GM12878 (cell line): ENCODE data around the gene UAP1L1. TPM values are rescaled to one million over a fixed set of nuclear protein-coding genes. Genes with fewer than 3 reads are reported as not detected.

Experiments used
- BRCA1 ChIP-seq: IDR thresholded peaks from 2 replicates; pipeline ENCODE4 v1.6.1; 2011; ENCODE audit warnings: low read depth, low read length, improper control_type of control experiment
- CREM ChIP-seq: IDR thresholded peaks from 2 replicates; pipeline ENCODE4 v1.6.1; 2014; ENCODE audit warnings: antibody characterized with exemption, low read depth
- PAX5 ChIP-seq: IDR thresholded peaks from 2 replicates; pipeline ENCODE4 v1.6.1; 2011; ENCODE audit warnings: low read depth, low read length, borderline replicate concordance
- polyA plus RNA-seq, 11 experiments: library from polyadenylated mRNA; depleted of rRNA in 4 of 11; unstranded in 6 of 11; stranded (reverse) in 5 of 11; fragments of >200 nt; fragmentation: Nextera tagmentation in 4 of 11; fragmentation: Illumina TruSeq in 1 of 11; extraction: Ambion mirVana in 4 of 11; extraction: Trizol in 1 of 11; gene quantifications; 1 replicate in 1 of 11; 2 replicates in 10 of 11; pipeline versions ENCODE4 v1.2.1 to v1.2.3, GENCODE V29; 2011 to 2016; ENCODE audit warnings: inconsistent platforms in 2 of 11, missing spikeins in 2 of 11, low read depth in 1 of 11
- total RNA-seq, 4 experiments: library from RNA; depleted of rRNA in 3 of 4; stranded (reverse); fragments of >200 nt in 3 of 4; fragmentation: Illumina TruSeq in 1 of 4; extraction: Trizol in 1 of 4; gene quantifications; 2 replicates each; pipeline versions ENCODE4 v1.2.1 to v1.2.3, GENCODE V29; 2013 to 2021
- TF ChIP-seq, protein P1 (sequence below): fragments of 450-650 bp; IDR thresholded peaks from 2 replicates; pipeline ENCODE4 v1.6.1; 2017; ENCODE audit warnings: mild to moderate bottlenecking, moderate library complexity
- TF ChIP-seq, protein P2 (sequence below): fragments of 450-650 bp; IDR thresholded peaks from 2 replicates; pipeline ENCODE4 v1.6.1; 2016; ENCODE audit warnings: mild to moderate bottlenecking

Gene UAP1L1
- total and polyA plus RNA-seq, 10 of the 15 experiments (the other 5 are each of a cell fraction or from before 2014, with no cell fraction given), result 0.29 to 15.7 (median 5.8) TPM

DNA sequence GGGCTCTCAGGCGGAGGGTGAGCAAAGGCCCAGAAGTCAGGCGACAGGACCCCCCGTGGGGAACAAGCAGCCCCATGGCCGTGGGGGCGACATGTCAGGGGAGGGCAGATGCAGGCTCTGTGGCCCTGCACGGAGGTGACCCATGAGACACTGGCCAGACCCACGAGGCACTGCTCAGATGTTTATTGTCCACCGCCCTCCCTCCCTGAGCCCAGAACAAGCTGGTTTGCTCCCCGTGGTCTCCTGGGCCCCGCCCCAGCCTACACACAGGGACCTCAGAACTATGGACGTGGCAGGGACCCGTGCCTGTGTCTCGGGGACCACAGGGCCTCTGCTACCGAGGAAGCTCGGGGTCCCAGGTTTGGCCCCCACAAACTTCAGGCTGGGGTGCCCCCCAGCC is 47.3 kb upstream of the UAP1L1 start (continued):
- TF ChIP-seq, protein P1, sequence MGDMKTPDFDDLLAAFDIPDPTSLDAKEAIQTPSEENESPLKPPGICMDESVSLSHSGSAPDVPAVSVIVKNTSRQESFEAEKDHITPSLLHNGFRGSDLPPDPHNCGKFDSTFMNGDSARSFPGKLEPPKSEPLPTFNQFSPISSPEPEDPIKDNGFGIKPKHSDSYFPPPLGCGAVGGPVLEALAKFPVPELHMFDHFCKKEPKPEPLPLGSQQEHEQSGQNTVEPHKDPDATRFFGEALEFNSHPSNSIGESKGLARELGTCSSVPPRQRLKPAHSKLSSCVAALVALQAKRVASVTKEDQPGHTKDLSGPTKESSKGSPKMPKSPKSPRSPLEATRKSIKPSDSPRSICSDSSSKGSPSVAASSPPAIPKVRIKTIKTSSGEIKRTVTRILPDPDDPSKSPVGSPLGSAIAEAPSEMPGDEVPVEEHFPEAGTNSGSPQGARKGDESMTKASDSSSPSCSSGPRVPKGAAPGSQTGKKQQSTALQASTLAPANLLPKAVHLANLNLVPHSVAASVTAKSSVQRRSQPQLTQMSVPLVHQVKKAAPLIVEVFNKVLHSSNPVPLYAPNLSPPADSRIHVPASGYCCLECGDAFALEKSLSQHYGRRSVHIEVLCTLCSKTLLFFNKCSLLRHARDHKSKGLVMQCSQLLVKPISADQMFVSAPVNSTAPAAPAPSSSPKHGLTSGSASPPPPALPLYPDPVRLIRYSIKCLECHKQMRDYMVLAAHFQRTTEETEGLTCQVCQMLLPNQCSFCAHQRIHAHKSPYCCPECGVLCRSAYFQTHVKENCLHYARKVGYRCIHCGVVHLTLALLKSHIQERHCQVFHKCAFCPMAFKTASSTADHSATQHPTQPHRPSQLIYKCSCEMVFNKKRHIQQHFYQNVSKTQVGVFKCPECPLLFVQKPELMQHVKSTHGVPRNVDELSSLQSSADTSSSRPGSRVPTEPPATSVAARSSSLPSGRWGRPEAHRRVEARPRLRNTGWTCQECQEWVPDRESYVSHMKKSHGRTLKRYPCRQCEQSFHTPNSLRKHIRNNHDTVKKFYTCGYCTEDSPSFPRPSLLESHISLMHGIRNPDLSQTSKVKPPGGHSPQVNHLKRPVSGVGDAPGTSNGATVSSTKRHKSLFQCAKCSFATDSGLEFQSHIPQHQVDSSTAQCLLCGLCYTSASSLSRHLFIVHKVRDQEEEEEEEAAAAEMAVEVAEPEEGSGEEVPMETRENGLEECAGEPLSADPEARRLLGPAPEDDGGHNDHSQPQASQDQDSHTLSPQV, result no peak
- TF ChIP-seq BRCA1 (no peak), CREM (no peak), PAX5 (no peak)
- TF ChIP-seq, protein P2, sequence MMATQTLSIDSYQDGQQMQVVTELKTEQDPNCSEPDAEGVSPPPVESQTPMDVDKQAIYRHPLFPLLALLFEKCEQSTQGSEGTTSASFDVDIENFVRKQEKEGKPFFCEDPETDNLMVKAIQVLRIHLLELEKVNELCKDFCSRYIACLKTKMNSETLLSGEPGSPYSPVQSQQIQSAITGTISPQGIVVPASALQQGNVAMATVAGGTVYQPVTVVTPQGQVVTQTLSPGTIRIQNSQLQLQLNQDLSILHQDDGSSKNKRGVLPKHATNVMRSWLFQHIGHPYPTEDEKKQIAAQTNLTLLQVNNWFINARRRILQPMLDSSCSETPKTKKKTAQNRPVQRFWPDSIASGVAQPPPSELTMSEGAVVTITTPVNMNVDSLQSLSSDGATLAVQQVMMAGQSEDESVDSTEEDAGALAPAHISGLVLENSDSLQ, result no peak
- TF ChIP-seq, all 136 proteins: peak for 0
